Keratinocyte (primary cell): ENCODE measurements around the gene COQ7. TPM values are rescaled to one million over a fixed set of nuclear protein-coding genes. Genes with fewer than 3 reads are reported as not detected.

Experiments
- DNase-seq: peaks from one replicate; pipeline ENCODE4 v3.0.0-alpha.2; 2011; ENCODE audit warnings: low read depth, missing footprints, low spot score
- FAIRE-seq: peaks from 2 replicates; lab custom pipeline; 2011; peaks lifted over from hg19 to GRCh38; lab: Jason Lieb, UNC
- H2AFZ ChIP-seq: 2 replicates; pipeline ENCODE4 v1.6.0; 2012; ENCODE audit warnings: low read length, control low read depth, inconsistent platforms; ENCODE audit not compliant: control insufficient read depth
- H3K27ac ChIP-seq: 2 replicates; pipeline ENCODE4 v1.5.1; 2011; ENCODE audit warnings: low read length; ENCODE audit not compliant: control insufficient read depth, insufficient read depth
- H3K27me3 ChIP-seq: 3 replicates; pipeline ENCODE4 v1.6.0; 2011; ENCODE audit warnings: low read length; ENCODE audit not compliant: control insufficient read depth, insufficient read depth; ENCODE audit errors: extremely low read depth
- H3K36me3 ChIP-seq, 2 experiments: 2 replicates in 1 of 2; 3 replicates in 1 of 2; pipeline ENCODE4 v1.5.1; 2011; ENCODE audit warnings: low read length in 2 of 2, mild to moderate bottlenecking in 1 of 2; ENCODE audit not compliant: control insufficient read depth in 2 of 2, insufficient read depth in 2 of 2; ENCODE audit errors: extremely low read depth in 1 of 2
- H3K4me1 ChIP-seq: 3 replicates; pipeline ENCODE4 v1.5.1; 2011; ENCODE audit warnings: low read length; ENCODE audit not compliant: control insufficient read depth, insufficient read depth; ENCODE audit errors: extremely low read depth
- H3K4me2 ChIP-seq: 3 replicates; pipeline ENCODE4 v1.6.0; 2011; ENCODE audit warnings: low read depth, low read length; ENCODE audit not compliant: control insufficient read depth, insufficient read depth; ENCODE audit errors: extremely low read depth
- H3K4me3 ChIP-seq, 3 experiments: fragments of 200-600 bp in 1 of 3; sonication (generic) in 1 of 3; 2 replicates in 2 of 3; 3 replicates in 1 of 3; pipeline ENCODE4 v1.5.1; 2011 to 2016; ENCODE audit warnings: low read length in 3 of 3, mild to moderate bottlenecking in 3 of 3, control low read depth in 2 of 3, inconsistent platforms in 1 of 3, low read depth in 1 of 3, mixed read lengths in 1 of 3, mixed run types in 1 of 3, moderate library complexity in 1 of 3; ENCODE audit not compliant: control insufficient read depth in 2 of 3, insufficient read depth in 2 of 3; ENCODE audit errors: extremely low read depth in 1 of 3
- H3K79me2 ChIP-seq: 2 replicates; pipeline ENCODE4 v1.6.0; 2012; ENCODE audit warnings: low read length; ENCODE audit not compliant: control insufficient read depth, insufficient read depth
- H3K9ac ChIP-seq: 3 replicates; pipeline ENCODE4 v1.6.0; 2011; ENCODE audit warnings: low read length; ENCODE audit not compliant: control insufficient read depth, insufficient read depth; ENCODE audit errors: extremely low read depth
- H3K9me1 ChIP-seq: 3 replicates; pipeline ENCODE4 v1.6.0; 2011; ENCODE audit warnings: low read length; ENCODE audit not compliant: control insufficient read depth, insufficient read depth; ENCODE audit errors: extremely low read depth
- H3K9me3 ChIP-seq: 2 replicates; pipeline ENCODE4 v1.5.1; 2012; ENCODE audit warnings: low read depth, low read length; ENCODE audit not compliant: control insufficient read depth
- H4K20me1 ChIP-seq: 3 replicates; pipeline ENCODE4 v1.6.0; 2011; ENCODE audit warnings: low read length; ENCODE audit not compliant: control insufficient read depth, insufficient read depth; ENCODE audit errors: extremely low read depth
- CTCF ChIP-seq, 3 experiments: IDR thresholded peaks in 1 of 3; conservative IDR thresholded peaks in 1 of 3; optimal IDR thresholded peaks in 1 of 3; 2 replicates in 2 of 3; 3 replicates in 1 of 3; pipeline versions ENCODE3 to v1.5.1; 2011; ENCODE audit warnings: low read length in 3 of 3, mild to moderate bottlenecking in 3 of 3, moderate library complexity in 2 of 3, control low read depth in 1 of 3, inconsistent platforms in 1 of 3; ENCODE audit not compliant: insufficient read depth in 2 of 3; ENCODE audit errors: extremely low read depth in 1 of 3
- EZH2 ChIP-seq: IDR thresholded peaks from one replicate; pipeline ENCODE4 v1.6.1; 2012; ENCODE audit warnings: inconsistent platforms, mild to moderate bottlenecking, low read length, moderate library complexity
- dilution Hi-C: fragments of 300-500 bp; cut with MboI; formaldehyde crosslinking; loops from one replicate; pipeline ENCODE4 v1.7.0; 2020; ENCODE audit warnings: low sequenced_read_pairs; ENCODE audit not compliant: extremely low pct_ligation_motif_present
- polyA plus RNA-seq, 5 experiments: library from polyadenylated mRNA; depleted of rRNA in 3 of 5; stranded (reverse) in 3 of 5; stranded (forward) in 1 of 5; unstranded in 1 of 5; fragments of >200 nt; gene quantifications; 1 replicate in 1 of 5; 2 replicates in 3 of 5; 3 replicates in 1 of 5; pipeline versions ENCODE4 v1.2.1 to v1.2.3, GENCODE V29; 2011 to 2012; ENCODE audit warnings: missing spikeins in 2 of 5, low read depth in 1 of 5, low replicate concordance in 1 of 5

Gene COQ7
- polyA plus RNA-seq, 1 donor (not counting 4 experiments of a cell fraction or from before 2014, with no cell fraction given), result 11.0 TPM

- DNase-seq (no peak), FAIRE-seq (no peak)
- Histone ChIP-seq H3K79me2 (no peaks in the 10 kb centered on the region), H3K36me3 (peaks cover 4 to 12% of the 10 kb centered on the region in 2 experiments), H3K9me3 (no peaks in the 10 kb centered on the region), H4K20me1 (no peaks in the 10 kb centered on the region), H3K9me1 (no peaks in the 10 kb centered on the region), H2AFZ (no peak overlapping the region), H3K4me1 (peaks cover 2% of the 10 kb centered on the region), H3K4me3 (no peak overlapping the region), H3K4me2 (no peak overlapping the region), H3K9ac (no peak overlapping the region), H3K27me3 (no peaks in the 10 kb centered on the region), H3K27ac (no peak overlapping the region)
- dilution Hi-C loops, result no loop called here
- TF ChIP-seq EZH2, result no peak
- TF ChIP-seq CTCF (optimal IDR thresholded peaks at IDR 0.05 in 1 of 3, IDR thresholded peaks at IDR 0.05 in 1 of 3, conservative IDR thresholded peaks at IDR 0.05 in 1 of 3; ENCODE audit: extremely low read depth in 1 of 3, insufficient read depth in 2 of 3, low read length in 3 of 3), result no peak
Observed at GRCh38 chr16:19073344-19073743, 5.9 kb downstream of the COQ7 start.

GRCh38 chr16:19073863-19074262 lies 6.4 kb downstream of the COQ7 start:
- Histone ChIP-seq H3K9me3 (no peaks in the 10 kb centered on the region), H3K79me2 (no peaks in the 10 kb centered on the region), H3K27ac (no peak overlapping the region), H3K27me3 (no peaks in the 10 kb centered on the region), H3K4me3 (no peak overlapping the region), H3K4me2 (no peak overlapping the region), H3K36me3 (peaks cover 4 to 13% of the 10 kb centered on the region in 2 experiments), H4K20me1 (no peaks in the 10 kb centered on the region), H3K4me1 (no peaks in the 10 kb centered on the region), H3K9ac (no peak overlapping the region), H3K9me1 (no peaks in the 10 kb centered on the region), H2AFZ (no peak overlapping the region)
- TF ChIP-seq CTCF (optimal IDR thresholded peaks at IDR 0.05 in 1 of 3, IDR thresholded peaks at IDR 0.05 in 1 of 3, conservative IDR thresholded peaks at IDR 0.05 in 1 of 3; ENCODE audit: extremely low read depth in 1 of 3, insufficient read depth in 2 of 3, low read length in 3 of 3), result no peak
- no peak for TF ChIP-seq EZH2
- dilution Hi-C loops, result no loop called here
- DNase-seq (no peak), FAIRE-seq (no peak)
